K562 (cell line): Measurements from ENCODE around the gene COPA. TPM values are rescaled to one million over a fixed set of nuclear protein-coding genes. Genes with fewer than 3 reads are reported as not detected.

Source experiments
- ARNT ChIP-seq, 2 experiments: fragments of 450-650 bp; IDR thresholded peaks; 2 replicates each; pipeline ENCODE4 v1.6.1; 2016; ENCODE audit warnings: mild to moderate bottlenecking in 1 of 2
- BRCA1 ChIP-seq, 2 experiments: fragments of 450-650 bp in 1 of 2; sonication (generic) in 1 of 2; formaldehyde crosslinking in 1 of 2; IDR thresholded peaks; 2 replicates each; pipeline versions ENCODE4 v1.5.0 to v1.6.1; 2017 to 2020; ENCODE audit warnings: mild to moderate bottlenecking in 1 of 2, missing genetic modification reagents in 1 of 2
- CHD4 ChIP-seq: fragments of 200-600 bp; sonication (generic); IDR thresholded peaks from 3 replicates; pipeline ENCODE4 v1.6.1; 2012; ENCODE audit warnings: low read depth, mild to moderate bottlenecking, mixed read lengths, low read length, inconsistent platforms; ENCODE audit not compliant: insufficient read depth, insufficient replicate concordance, poor library complexity, severe bottlenecking
- E2F6 ChIP-seq, 2 experiments: IDR thresholded peaks; 2 replicates each; pipeline ENCODE4 v1.6.1; 2011; ENCODE audit warnings: borderline replicate concordance in 1 of 2, control low read depth in 1 of 2, low read depth in 1 of 2, low read length in 1 of 2, mild to moderate bottlenecking in 1 of 2, mixed read lengths in 1 of 2, moderate library complexity in 1 of 2; ENCODE audit not compliant: insufficient read depth in 1 of 2, insufficient read length in 1 of 2, poor library complexity in 1 of 2, severe bottlenecking in 1 of 2; ENCODE audit errors: extremely low read depth in 1 of 2
- EP400 ChIP-seq: fragments of 450-650 bp; IDR thresholded peaks from 2 replicates; pipeline ENCODE4 v1.6.1; 2017; ENCODE audit warnings: antibody characterized with exemption, mild to moderate bottlenecking, moderate library complexity
- HLTF ChIP-seq: fragments of 450-650 bp; IDR thresholded peaks from 2 replicates; pipeline ENCODE4 v1.6.1; 2016
- HOXB6 ChIP-seq: fragments of 250-450 bp; sonication (Bioruptor Pico); IDR thresholded peaks from 2 replicates; pipeline ENCODE4 v1.5.1; 2022; ENCODE audit warnings: mild to moderate bottlenecking, borderline replicate concordance
- MAZ ChIP-seq, 2 experiments: fragments of 450-650 bp in 1 of 2; sonication (generic) in 1 of 2; formaldehyde crosslinking; IDR thresholded peaks in 1 of 2; conservative IDR thresholded peaks in 1 of 2; 2 replicates each; pipeline versions ENCODE4 v1.4.0 to v1.5.0; 2020; ENCODE audit warnings: mild to moderate bottlenecking in 1 of 2, missing genetic modification reagents in 1 of 2
- MCM5 ChIP-seq: fragments of 450-650 bp; IDR thresholded peaks from 2 replicates; pipeline ENCODE4 v1.6.1; 2016; ENCODE audit warnings: low read depth
- NFIX ChIP-seq: fragments of 250-450 bp; sonication (Bioruptor Pico); IDR thresholded peaks from 2 replicates; pipeline ENCODE4 v1.4.0; 2020; ENCODE audit warnings: low read depth, mild to moderate bottlenecking, moderate library complexity
- PHB2 ChIP-seq: fragments of 450-650 bp; IDR thresholded peaks from 2 replicates; pipeline ENCODE4 v1.6.1; 2017; ENCODE audit warnings: low read depth
- RHOXF2B ChIP-seq: fragments of 250-450 bp; sonication (Bioruptor Pico); conservative IDR thresholded peaks from 2 replicates; pipeline ENCODE4 v1.5.1; 2021
- SRF ChIP-seq, 2 experiments: fragments of 250-450, 450-650 bp in 1 of 2; sonication (Bioruptor Pico) in 1 of 2; sonication (generic) in 1 of 2; formaldehyde crosslinking; IDR thresholded peaks; 2 replicates each; pipeline versions ENCODE4 v1.5.0 to v1.5.1; 2020 to 2022; ENCODE audit warnings: mild to moderate bottlenecking in 1 of 2, missing genetic modification reagents in 1 of 2
- UBTF ChIP-seq, 2 experiments: IDR thresholded peaks; 2 replicates each; pipeline ENCODE4 v1.6.1; 2012; ENCODE audit warnings: improper control_type of control experiment in 2 of 2, low read depth in 2 of 2, low read length in 2 of 2, borderline replicate concordance in 1 of 2
- ZKSCAN1 ChIP-seq: fragments of 150-350 bp; IDR thresholded peaks from 2 replicates; pipeline ENCODE4 v1.6.1; 2016; ENCODE audit warnings: low read depth, low read length
- ZNF134 ChIP-seq: fragments of 250-450 bp; sonication (Bioruptor Pico); conservative IDR thresholded peaks from 2 replicates; pipeline ENCODE4 v1.4.0; 2020
- ZNF589 ChIP-seq: fragments of 200-800 bp; sonication (Bioruptor generic); IDR thresholded peaks from 2 replicates; pipeline ENCODE4 v1.6.1; 2016; ENCODE audit warnings: low read depth, missing genetic modification characterization, missing compliant biosample characterization
- polyA plus RNA-seq, 8 experiments: library from polyadenylated mRNA; depleted of rRNA in 4 of 8; stranded (reverse) in 5 of 8; unstranded in 3 of 8; fragments of >200 nt; fragmentation: Nextera tagmentation in 2 of 8; fragmentation: Illumina TruSeq in 1 of 8; extraction: Ambion mirVana in 2 of 8; extraction: Trizol in 1 of 8; gene quantifications; 2 replicates each; pipeline versions ENCODE4 v1.2.1 to v1.2.3, GENCODE V29; 2011 to 2014; ENCODE audit warnings: inconsistent platforms in 1 of 8, missing spikeins in 1 of 8
- total RNA-seq, 7 experiments: library from RNA; depleted of rRNA in 6 of 7; stranded (reverse); fragments of >200 nt in 6 of 7; fragmentation: Illumina TruSeq in 2 of 7; extraction: Trizol in 2 of 7; gene quantifications; 2 replicates each; pipeline versions ENCODE4 v1.2.1 to v1.2.3, GENCODE V29; 2011 to 2021; ENCODE audit warnings: low replicate concordance in 1 of 7
- TF ChIP-seq, protein P1 (sequence below): sonication (generic); formaldehyde crosslinking; IDR thresholded peaks from 2 replicates; pipeline ENCODE4 v1.8.0; 2022; ENCODE audit warnings: mild to moderate bottlenecking, missing genetic modification reagents
- TF ChIP-seq, protein P2 (sequence below): sonication (generic); formaldehyde crosslinking; IDR thresholded peaks from 2 replicates; pipeline ENCODE4 v1.8.0; 2023; ENCODE audit warnings: mild to moderate bottlenecking, missing genetic modification reagents

COPA gene
- total and polyA plus RNA-seq, 9 of the 15 experiments (the other 6 are each of a cell fraction or from before 2014, with no cell fraction given): 49.8 to 222 (median 110) TPM

GRCh38 chr1:160284782-160285344, 58.2 kb downstream of the COPA start, which contains the start of gene PEX19 (continued):
- TF ChIP-seq ZKSCAN1 (peak; percentile 27; the same call in 1 of the 2 replicates), ARNT (IDR thresholded peaks at IDR 0.05) (no peak), NFIX (CRISPR knock-in tag) (no peak), HOXB6 (CRISPR knock-in tag) (no peak), EP400 (peak; percentile 59), RHOXF2B (no peak), PHB2 (no peak), CHD4 (no peak), MAZ (CRISPR knock-in tag; conservative IDR thresholded peaks at IDR 0.05 in 1 of 2, IDR thresholded peaks at IDR 0.05 in 1 of 2) (peak; percentile 35 to 72; a peak in 2 of 4 replicates), E2F6 (IDR thresholded peaks at IDR 0.05; ENCODE audit: borderline replicate concordance in 1 of 2, extremely low read depth in 1 of 2, insufficient read depth in 1 of 2, insufficient read length in 1 of 2, low read depth in 1 of 2, low read length in 1 of 2, poor library complexity in 1 of 2, severe bottlenecking in 1 of 2) (no peak), HLTF (no peak), SRF (CRISPR knock-in tag; IDR thresholded peaks at IDR 0.05) (peak in 1 of 2 experiments; percentile 28; a peak in 1 of 4 replicates), BRCA1 (IDR thresholded peaks at IDR 0.05) (no peak), BRCA1 (CRISPR knock-in tag; IDR thresholded peaks at IDR 0.05) (no peak), ZNF589 (CRISPR knock-in tag) (no peak), UBTF (IDR thresholded peaks at IDR 0.05; ENCODE audit: borderline replicate concordance in 1 of 2, low read depth in 2 of 2, low read length in 2 of 2) (peak in 1 of 2 experiments; percentile 44; a peak in 1 of 4 replicates), MCM5 (no peak), ZNF134 (no peak)
- TF ChIP-seq, protein P1, sequence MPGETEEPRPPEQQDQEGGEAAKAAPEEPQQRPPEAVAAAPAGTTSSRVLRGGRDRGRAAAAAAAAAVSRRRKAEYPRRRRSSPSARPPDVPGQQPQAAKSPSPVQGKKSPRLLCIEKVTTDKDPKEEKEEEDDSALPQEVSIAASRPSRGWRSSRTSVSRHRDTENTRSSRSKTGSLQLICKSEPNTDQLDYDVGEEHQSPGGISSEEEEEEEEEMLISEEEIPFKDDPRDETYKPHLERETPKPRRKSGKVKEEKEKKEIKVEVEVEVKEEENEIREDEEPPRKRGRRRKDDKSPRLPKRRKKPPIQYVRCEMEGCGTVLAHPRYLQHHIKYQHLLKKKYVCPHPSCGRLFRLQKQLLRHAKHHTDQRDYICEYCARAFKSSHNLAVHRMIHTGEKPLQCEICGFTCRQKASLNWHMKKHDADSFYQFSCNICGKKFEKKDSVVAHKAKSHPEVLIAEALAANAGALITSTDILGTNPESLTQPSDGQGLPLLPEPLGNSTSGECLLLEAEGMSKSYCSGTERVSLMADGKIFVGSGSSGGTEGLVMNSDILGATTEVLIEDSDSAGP (CRISPR knock-in tag): peak; percentile 87
- TF ChIP-seq, protein P2, sequence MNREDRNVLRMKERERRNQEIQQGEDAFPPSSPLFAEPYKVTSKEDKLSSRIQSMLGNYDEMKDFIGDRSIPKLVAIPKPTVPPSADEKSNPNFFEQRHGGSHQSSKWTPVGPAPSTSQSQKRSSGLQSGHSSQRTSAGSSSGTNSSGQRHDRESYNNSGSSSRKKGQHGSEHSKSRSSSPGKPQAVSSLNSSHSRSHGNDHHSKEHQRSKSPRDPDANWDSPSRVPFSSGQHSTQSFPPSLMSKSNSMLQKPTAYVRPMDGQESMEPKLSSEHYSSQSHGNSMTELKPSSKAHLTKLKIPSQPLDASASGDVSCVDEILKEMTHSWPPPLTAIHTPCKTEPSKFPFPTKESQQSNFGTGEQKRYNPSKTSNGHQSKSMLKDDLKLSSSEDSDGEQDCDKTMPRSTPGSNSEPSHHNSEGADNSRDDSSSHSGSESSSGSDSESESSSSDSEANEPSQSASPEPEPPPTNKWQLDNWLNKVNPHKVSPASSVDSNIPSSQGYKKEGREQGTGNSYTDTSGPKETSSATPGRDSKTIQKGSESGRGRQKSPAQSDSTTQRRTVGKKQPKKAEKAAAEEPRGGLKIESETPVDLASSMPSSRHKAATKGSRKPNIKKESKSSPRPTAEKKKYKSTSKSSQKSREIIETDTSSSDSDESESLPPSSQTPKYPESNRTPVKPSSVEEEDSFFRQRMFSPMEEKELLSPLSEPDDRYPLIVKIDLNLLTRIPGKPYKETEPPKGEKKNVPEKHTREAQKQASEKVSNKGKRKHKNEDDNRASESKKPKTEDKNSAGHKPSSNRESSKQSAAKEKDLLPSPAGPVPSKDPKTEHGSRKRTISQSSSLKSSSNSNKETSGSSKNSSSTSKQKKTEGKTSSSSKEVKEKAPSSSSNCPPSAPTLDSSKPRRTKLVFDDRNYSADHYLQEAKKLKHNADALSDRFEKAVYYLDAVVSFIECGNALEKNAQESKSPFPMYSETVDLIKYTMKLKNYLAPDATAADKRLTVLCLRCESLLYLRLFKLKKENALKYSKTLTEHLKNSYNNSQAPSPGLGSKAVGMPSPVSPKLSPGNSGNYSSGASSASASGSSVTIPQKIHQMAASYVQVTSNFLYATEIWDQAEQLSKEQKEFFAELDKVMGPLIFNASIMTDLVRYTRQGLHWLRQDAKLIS: no peak
